Skeletal muscle tissue (tissue), 4 donors: ENCODE measurements around the gene MTIF2. TPM values are rescaled to one million over a fixed set of nuclear protein-coding genes. Genes with fewer than 3 reads are reported as not detected.
A peak's percentile ranks its signal among the peaks of the same experiment; 100 is the strongest.
"Not testable (repeated sequence)": the region's sequence is repeated elsewhere in the genome, so short reads cannot be mapped to it uniquely, and the experiment has no call there.

Source experiments
- H3K27ac ChIP-seq: one replicate; pipeline ENCODE4 v1.7.0; 2013; ENCODE audit warnings: mild to moderate bottlenecking, low read depth, low read length, inconsistent platforms
- H3K27me3 ChIP-seq, 3 donors: one replicate each; pipeline ENCODE4 v1.7.0; 2013; ENCODE audit warnings: low read length in 3 of 3; ENCODE audit not compliant: control insufficient read depth in 3 of 3, insufficient read depth in 3 of 3
- H3K36me3 ChIP-seq, 3 donors: one replicate each; pipeline ENCODE4 v1.7.0; 2013; ENCODE audit warnings: low read length in 3 of 3; ENCODE audit not compliant: control insufficient read depth in 3 of 3, insufficient read depth in 3 of 3
- H3K4me1 ChIP-seq, 3 donors: one replicate each; pipeline ENCODE4 v1.7.0; 2013; ENCODE audit warnings: low read length in 3 of 3, mild to moderate bottlenecking in 3 of 3; ENCODE audit not compliant: control insufficient read depth in 3 of 3, insufficient read depth in 3 of 3
- H3K4me3 ChIP-seq, 3 donors: one replicate each; pipeline ENCODE4 v1.7.0; 2013; ENCODE audit warnings: low read length in 3 of 3
- H3K9ac ChIP-seq, 3 donors: one replicate each; pipeline ENCODE4 v1.7.0; 2013; ENCODE audit warnings: low read length in 3 of 3, mild to moderate bottlenecking in 3 of 3, moderate library complexity in 2 of 3, low read depth in 1 of 3
- H3K9me3 ChIP-seq, 3 donors: one replicate each; pipeline ENCODE4 v1.7.0; 2013; ENCODE audit warnings: low read length in 3 of 3; ENCODE audit not compliant: control insufficient read depth in 3 of 3
- total RNA-seq: library from RNA; depleted of rRNA; stranded (reverse); fragments of >200 nt; gene quantifications from one replicate; pipeline ENCODE4 v1.2.3, GENCODE V29; 2014
- donor health status: Osteomylitis.

MTIF2 gene
- total RNA-seq, 1 donor from 2014 or later, result 25.6 TPM

- H3K4me1 ChIP-seq, result no peaks in the 10 kb centered on the region
- H3K27ac ChIP-seq, result no peak overlapping the region
- H3K27me3 ChIP-seq, result no peaks in the 10 kb centered on the region
- H3K9me3 ChIP-seq, result no peaks in the 10 kb centered on the region
- H3K9ac ChIP-seq, result no peak overlapping the region
- H3K4me3 ChIP-seq, result no peak overlapping the region
- peaks cover 28 to 64% (median 48%) of the 10 kb centered on the region in 3 donors for H3K36me3 ChIP-seq
Measured at GRCh38 chr2:55245411-55245810, 23.6 kb downstream of the MTIF2 start.

GRCh38 chr2:55242617-55243016, 26.4 kb downstream of the MTIF2 start:
- Histone ChIP-seq H3K27me3 (no peaks in the 10 kb centered on the region), H3K27ac (no peak overlapping the region), H3K36me3 (peaks cover 20 to 52% (median 37%) of the 10 kb centered on the region in 3 donors), H3K4me3 (no peak overlapping the region), H3K9me3 (no peaks in the 10 kb centered on the region), H3K9ac (no peak overlapping the region), H3K4me1 (no peaks in the 10 kb centered on the region)

GRCh38 chr2:55241582-55241981, 27.4 kb downstream of the MTIF2 start:
- H3K27me3 ChIP-seq, H3K9ac ChIP-seq, H3K4me3 ChIP-seq, H3K9me3 ChIP-seq, H3K27ac ChIP-seq, H3K4me1 ChIP-seq: not testable (repeated sequence)
- H3K36me3 ChIP-seq, result peaks cover 20 to 52% (median 35%) of the 10 kb centered on the region in 3 donors

GRCh38 chr2:55239656-55240222, 29.3 kb downstream of the MTIF2 start:
- H3K27me3 ChIP-seq, result no peaks in the 10 kb centered on the region
- no peak overlapping the region for H3K9ac ChIP-seq
- H3K9me3 ChIP-seq, result no peaks in the 10 kb centered on the region
- H3K36me3 ChIP-seq, result peaks cover 28 to 56% (median 40%) of the 10 kb centered on the region in 3 donors
- no peak overlapping the region for H3K27ac ChIP-seq
- H3K4me1 ChIP-seq, result no peaks in the 10 kb centered on the region
- H3K4me3 ChIP-seq, result no peak overlapping the region

- H3K4me1 ChIP-seq, result peaks cover 11 to 18% (median 16%) of the 10 kb centered on the region in 3 donors
- no peak overlapping the region for H3K9ac ChIP-seq
- no peaks in the 10 kb centered on the region for H3K9me3 ChIP-seq
- no peak overlapping the region for H3K4me3 ChIP-seq
- no peak overlapping the region for H3K27ac ChIP-seq
- peaks cover 30 to 47% (median 44%) of the 10 kb centered on the region in 3 donors for H3K36me3 ChIP-seq
- no peaks in the 10 kb centered on the region for H3K27me3 ChIP-seq
Measured at GRCh38 chr2:55236992-55237543, 32.0 kb downstream of the MTIF2 start.

- Histone ChIP-seq H3K4me3 (no peak overlapping the region), H3K27me3 (no peaks in the 10 kb centered on the region), H3K9me3 (no peaks in the 10 kb centered on the region), H3K36me3 (peaks cover 30 to 44% (median 42%) of the 10 kb centered on the region in 3 donors), H3K27ac (no peak overlapping the region), H3K4me1 (peaks cover 11 to 26% (median 16%) of the 10 kb centered on the region in 3 donors), H3K9ac (no peak overlapping the region)
Measured at GRCh38 chr2:55235724-55236538, 33.1 kb downstream of the MTIF2 start.

GRCh38 chr2:55233658-55233940, 35.4 kb downstream of the MTIF2 start:
- Histone ChIP-seq H3K27ac (peak overlapping the region; percentile 90), H3K9ac (peak overlapping the region; percentile 93 to 99 (median 99)), H3K36me3 (peaks cover 27 to 36% (median 35%) of the 10 kb centered on the region in 3 donors)

GRCh38 chr2:55232863-55233657, 36.0 kb downstream of the MTIF2 start:
- H3K9me3 ChIP-seq, result no peaks in the 10 kb centered on the region
- peak overlapping the region; percentile 93 to 99 (median 99) for H3K9ac ChIP-seq
- peaks cover 11 to 26% (median 20%) of the 10 kb centered on the region in 3 donors for H3K4me1 ChIP-seq
- peaks cover 27 to 39% (median 37%) of the 10 kb centered on the region in 3 donors for H3K36me3 ChIP-seq
- no peaks in the 10 kb centered on the region for H3K27me3 ChIP-seq
- H3K27ac ChIP-seq, result peak overlapping the region; percentile 90
- H3K4me3 ChIP-seq, result peak overlapping the region; percentile 90 to 99 (median 98)

More at GRCh38 chr2:55233658-55233940, 35.4 kb downstream of the MTIF2 start:
- H3K4me1 ChIP-seq, result peaks cover 11 to 26% (median 16%) of the 10 kb centered on the region in 3 donors
- H3K4me3 ChIP-seq, result peak overlapping the region; percentile 90 to 99 (median 98)
- H3K27me3 ChIP-seq, result no peaks in the 10 kb centered on the region
- no peaks in the 10 kb centered on the region for H3K9me3 ChIP-seq

- Histone ChIP-seq H3K4me3 (peak within 1 kb of the TSS; percentile 90 to 99 (median 98)), H3K9me3 (no peaks in the 10 kb centered on the region), H3K27me3 (no peaks in the 10 kb centered on the region), H3K36me3 (peaks cover 27 to 40% (median 38%) of the 10 kb centered on the region in 3 donors), H3K27ac (peak within 1 kb of the TSS; percentile 90), H3K4me1 (peaks cover 11 to 26% (median 23%) of the 10 kb centered on the region in 3 donors), H3K9ac (peak within 1 kb of the TSS; percentile 93 to 99 (median 99))
Measured at GRCh38 chr2:55232084-55232862, 36.8 kb downstream of the MTIF2 start, which contains the start of the genes CLHC1 and RPS27A. CLHC1 (minus strand) TSS chr2:55232293; CDS start chr2:55222411, 9,882 bp downstream. RPS27A (plus strand) TSS chr2:55232688; CDS start chr2:55232825, 137 bp downstream.
